ENCODE results near the gene CD200R1L. TPM values are rescaled to one million over a fixed set of nuclear protein-coding genes. Genes with fewer than 3 reads are reported as not detected.

Gene CD200R1L
- total RNA-seq, 1 donor from 2014 or later = 0.26 TPM

- FAIRE-seq (no peak), DNase-seq (ENCODE audit: low read depth) (no peak)
- Histone ChIP-seq H3K36me3 (ENCODE audit: control insufficient read depth, insufficient read depth, low read length) (no peaks in the 10 kb centered on the region), H3K4me3 (ENCODE audit: low read depth, low read length) (no peak overlapping the region), H3K27me3 (ENCODE audit: control insufficient read depth, insufficient read depth, low read length) (no peaks in the 10 kb centered on the region)
- TF ChIP-seq, protein P1, sequence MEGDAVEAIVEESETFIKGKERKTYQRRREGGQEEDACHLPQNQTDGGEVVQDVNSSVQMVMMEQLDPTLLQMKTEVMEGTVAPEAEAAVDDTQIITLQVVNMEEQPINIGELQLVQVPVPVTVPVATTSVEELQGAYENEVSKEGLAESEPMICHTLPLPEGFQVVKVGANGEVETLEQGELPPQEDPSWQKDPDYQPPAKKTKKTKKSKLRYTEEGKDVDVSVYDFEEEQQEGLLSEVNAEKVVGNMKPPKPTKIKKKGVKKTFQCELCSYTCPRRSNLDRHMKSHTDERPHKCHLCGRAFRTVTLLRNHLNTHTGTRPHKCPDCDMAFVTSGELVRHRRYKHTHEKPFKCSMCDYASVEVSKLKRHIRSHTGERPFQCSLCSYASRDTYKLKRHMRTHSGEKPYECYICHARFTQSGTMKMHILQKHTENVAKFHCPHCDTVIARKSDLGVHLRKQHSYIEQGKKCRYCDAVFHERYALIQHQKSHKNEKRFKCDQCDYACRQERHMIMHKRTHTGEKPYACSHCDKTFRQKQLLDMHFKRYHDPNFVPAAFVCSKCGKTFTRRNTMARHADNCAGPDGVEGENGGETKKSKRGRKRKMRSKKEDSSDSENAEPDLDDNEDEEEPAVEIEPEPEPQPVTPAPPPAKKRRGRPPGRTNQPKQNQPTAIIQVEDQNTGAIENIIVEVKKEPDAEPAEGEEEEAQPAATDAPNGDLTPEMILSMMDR (IDR thresholded peaks at IDR 0.05; ENCODE audit: insufficient read depth, low read length, severe bottlenecking) = no peak
These were observed 39.0 kb downstream of the CD200R1L start for GRCh38 chr3:112807685-112808084.

DNA sequence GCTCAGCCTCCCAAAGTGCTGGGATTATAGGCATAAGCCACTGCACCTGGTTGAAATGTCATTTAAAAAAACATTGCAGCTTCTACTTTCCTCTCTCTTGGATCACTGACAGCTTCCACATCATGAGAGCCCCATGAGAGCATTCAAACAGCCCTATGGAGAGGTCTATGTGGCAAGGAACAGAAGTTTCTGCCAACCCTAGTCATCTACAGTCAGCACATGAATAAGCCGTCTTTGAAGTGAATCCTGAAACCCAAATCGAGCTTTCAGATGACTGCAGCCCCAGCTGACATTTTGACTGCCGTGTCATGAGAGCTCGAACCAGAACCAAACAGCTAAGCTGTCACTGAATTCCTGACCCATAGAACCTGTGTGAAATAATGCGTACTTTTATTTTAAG is 39.8 kb downstream of the CD200R1L start:
- TF ChIP-seq, protein P1 (IDR thresholded peaks at IDR 0.05; ENCODE audit: insufficient read depth, low read length, severe bottlenecking) = no peak
- no peak overlapping the region for H3K4me3 ChIP-seq (ENCODE audit: low read depth, low read length)
- no peaks in the 10 kb centered on the region for H3K27me3 ChIP-seq (ENCODE audit: control insufficient read depth, insufficient read depth, low read length)
- no peaks in the 10 kb centered on the region for H3K36me3 ChIP-seq (ENCODE audit: control insufficient read depth, insufficient read depth, low read length)
- DNase-seq (ENCODE audit: low read depth) = no peak
- FAIRE-seq = peak; percentile 18

DNA sequence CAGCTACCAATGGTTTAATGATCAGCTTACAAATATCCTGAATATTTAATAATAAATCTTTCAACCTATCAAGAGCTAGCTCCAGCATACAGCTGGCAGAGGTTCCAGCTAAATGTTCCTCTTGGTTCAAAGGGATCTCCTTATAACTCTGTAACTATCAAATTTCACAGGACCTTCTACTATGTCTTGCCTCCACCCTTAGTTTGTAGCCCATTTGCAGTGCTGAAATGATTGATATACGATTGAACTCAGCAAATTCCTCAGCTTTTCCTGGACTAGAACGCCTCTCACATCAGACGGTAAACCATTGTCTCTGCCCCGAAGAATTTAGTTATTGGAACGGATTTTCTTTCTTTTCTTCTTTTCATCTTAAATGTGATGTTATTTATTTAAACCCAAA is 41.5 kb downstream of the CD200R1L start:
- DNase-seq (ENCODE audit: low read depth) (no peak), FAIRE-seq (no peak)
- Histone ChIP-seq H3K27me3 (ENCODE audit: control insufficient read depth, insufficient read depth, low read length) (no peaks in the 10 kb centered on the region), H3K4me3 (ENCODE audit: low read depth, low read length) (no peak overlapping the region), H3K36me3 (ENCODE audit: control insufficient read depth, insufficient read depth, low read length) (no peaks in the 10 kb centered on the region)
- TF ChIP-seq, protein P1 (IDR thresholded peaks at IDR 0.05; ENCODE audit: insufficient read depth, low read length, severe bottlenecking) = no peak

GRCh38 chr3:112804021-112804420 is 42.6 kb downstream of the CD200R1L start:
- TF ChIP-seq, protein P1 (IDR thresholded peaks at IDR 0.05; ENCODE audit: insufficient read depth, low read length, severe bottlenecking) = no peak
- no peak for DNase-seq (ENCODE audit: low read depth)
- H3K27me3 ChIP-seq (ENCODE audit: control insufficient read depth, insufficient read depth, low read length) = no peaks in the 10 kb centered on the region
- no peaks in the 10 kb centered on the region for H3K36me3 ChIP-seq (ENCODE audit: control insufficient read depth, insufficient read depth, low read length)
- no peak for FAIRE-seq
- no peak overlapping the region for H3K4me3 ChIP-seq (ENCODE audit: low read depth, low read length)

GRCh38 chr3:112803467-112803866 is 43.2 kb downstream of the CD200R1L start:
- FAIRE-seq (no peak), DNase-seq (ENCODE audit: low read depth) (no peak)
- TF ChIP-seq, protein P1 (IDR thresholded peaks at IDR 0.05; ENCODE audit: insufficient read depth, low read length, severe bottlenecking) = no peak
- Histone ChIP-seq H3K36me3 (ENCODE audit: control insufficient read depth, insufficient read depth, low read length) (no peaks in the 10 kb centered on the region), H3K27me3 (ENCODE audit: control insufficient read depth, insufficient read depth, low read length) (no peaks in the 10 kb centered on the region), H3K4me3 (ENCODE audit: low read depth, low read length) (no peak overlapping the region)

- Histone ChIP-seq H3K4me3 (ENCODE audit: low read depth, low read length) (no peak overlapping the region), H3K27me3 (ENCODE audit: control insufficient read depth, insufficient read depth, low read length) (no peaks in the 10 kb centered on the region), H3K36me3 (ENCODE audit: control insufficient read depth, insufficient read depth, low read length) (no peaks in the 10 kb centered on the region)
- no peak for FAIRE-seq
- DNase-seq (ENCODE audit: low read depth) = no peak
- TF ChIP-seq, protein P1 (IDR thresholded peaks at IDR 0.05; ENCODE audit: insufficient read depth, low read length, severe bottlenecking) = no peak
These were observed 44.3 kb downstream of the CD200R1L start for GRCh38 chr3:112802338-112802737.
